NOMO-1 treated with dmso at 0.1 percent for 144 hours (cell line): Measurements from ENCODE around the gene RASD2.
A peak's percentile ranks its signal among the peaks of the same experiment; 100 is the strongest.
"Not testable (repeated sequence)": the region's sequence is repeated elsewhere in the genome, so short reads cannot be mapped to it uniquely, and the experiment has no call there.

Source experiments
- DNase-seq: peaks from one replicate; lab custom pipeline; 2025; ENCODE audit not compliant: unreplicated experiment; lab: John Stamatoyannopoulos, UW

The RASD2 gene

GRCh38 chr22:35540595-35541253 lies at the start of gene RASD2:
Gene RASD2 (plus strand): TSS chr22:35540831. CDS start chr22:35546810, 5,979 bp downstream.
- peak; percentile 60 for DNase-seq

- DNase-seq = not testable (repeated sequence)
Observed at GRCh38 chr22:35491061-35491907, 49.3 kb upstream of the RASD2 start.

GRCh38 chr22:35491908-35492380 lies 48.7 kb upstream of the RASD2 start:
- no peak for DNase-seq

GRCh38 chr22:35493074-35493473 lies 47.6 kb upstream of the RASD2 start:
- DNase-seq = no peak

- DNase-seq = not testable (repeated sequence)
Observed at GRCh38 chr22:35495711-35496110, 44.9 kb upstream of the RASD2 start.

GRCh38 chr22:35496768-35497312 lies 43.8 kb upstream of the RASD2 start:
- DNase-seq = no peak

GRCh38 chr22:35498026-35498800 lies 42.4 kb upstream of the RASD2 start:
- DNase-seq = no peak

DNA sequence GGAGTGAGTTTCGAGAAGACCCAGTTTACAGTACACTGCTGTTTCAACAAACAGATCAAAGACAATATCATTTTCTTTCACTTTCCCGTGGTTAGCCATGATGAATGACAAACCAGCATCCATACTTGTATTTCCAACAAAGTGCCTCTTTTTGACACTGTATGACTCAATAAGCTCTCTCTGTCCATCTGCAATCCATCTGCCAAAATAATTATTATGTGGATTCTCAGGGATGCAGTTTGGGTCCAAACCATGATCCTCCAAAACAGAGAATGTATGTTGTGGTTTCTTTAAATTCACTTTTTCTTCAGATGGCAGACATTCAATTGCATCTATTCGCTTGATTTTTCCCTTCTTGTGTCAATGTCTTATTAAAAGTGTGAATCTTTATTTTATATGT lies 37.8 kb upstream of the RASD2 start:
- DNase-seq = no peak

DNA sequence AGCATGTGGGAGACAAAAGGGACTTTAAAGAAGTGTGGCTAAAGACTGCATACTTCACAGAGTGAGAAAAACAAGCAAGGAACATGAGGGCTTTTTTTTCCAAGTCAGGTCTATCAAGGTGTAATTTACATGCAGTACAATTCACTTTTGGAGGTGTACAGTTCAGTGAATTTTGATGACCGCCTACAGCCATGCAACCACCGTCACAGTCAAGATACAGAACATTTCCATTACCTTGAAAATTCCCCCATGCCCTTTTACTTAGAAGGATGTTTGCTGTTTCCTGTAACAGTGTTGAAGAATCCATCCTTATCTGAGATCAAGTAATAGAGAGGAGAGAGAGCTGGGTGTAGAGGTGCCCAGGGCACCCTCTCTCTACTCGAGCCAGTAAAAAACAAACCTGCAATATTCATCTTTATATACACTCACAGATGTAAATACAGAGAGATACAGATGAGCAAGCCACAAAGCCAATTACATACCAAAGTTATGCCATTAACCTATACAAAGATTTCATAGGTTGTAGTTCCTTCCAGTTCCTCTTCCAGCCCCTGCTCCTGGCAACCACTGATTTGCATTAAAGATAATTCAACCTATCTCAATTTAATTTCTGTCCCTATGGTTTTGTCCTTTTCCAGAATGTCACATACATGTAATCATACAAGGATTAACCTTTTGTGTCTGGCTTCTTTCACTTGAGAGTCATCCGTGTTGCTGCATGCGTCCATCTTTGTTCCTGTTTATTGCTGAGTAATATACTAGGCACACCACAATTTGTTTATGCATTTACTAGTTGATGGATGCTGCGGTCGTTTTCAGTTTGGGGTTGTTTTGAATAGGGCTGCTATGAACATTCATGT lies 35.0 kb upstream of the RASD2 start:
- no peak for DNase-seq

GRCh38 chr22:35506259-35506570 lies 34.4 kb upstream of the RASD2 start:
- no peak for DNase-seq

- DNase-seq = not testable (repeated sequence)
Observed at GRCh38 chr22:35507851-35508250, 32.8 kb upstream of the RASD2 start.

DNA sequence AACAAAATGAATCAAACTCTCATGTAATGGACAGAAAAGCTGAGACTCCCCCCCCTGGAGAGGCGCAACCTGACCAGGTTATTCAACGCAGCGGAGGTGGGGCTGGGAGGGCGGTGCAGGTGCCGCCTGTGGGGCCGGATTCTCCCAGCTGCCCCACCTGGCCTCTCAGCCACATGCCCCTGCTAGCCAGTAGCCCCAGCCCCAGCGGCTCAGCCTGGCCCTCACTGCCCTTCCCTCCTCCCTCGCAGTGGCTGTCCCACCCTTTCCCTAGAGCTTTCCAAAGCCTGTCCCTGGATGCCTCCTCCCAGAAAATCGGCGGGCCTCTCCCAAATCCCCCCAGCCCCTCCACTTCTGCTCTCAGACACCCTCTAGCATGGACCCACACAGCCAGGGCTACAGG lies 31.2 kb upstream of the RASD2 start:
- DNase-seq = no peak

- no peak for DNase-seq
Observed at GRCh38 chr22:35509960-35510359, 30.7 kb upstream of the RASD2 start.

GRCh38 chr22:35510481-35510934 lies 30.1 kb upstream of the RASD2 start:
- peak; percentile 42 for DNase-seq

- DNase-seq = no peak
Observed at GRCh38 chr22:35510951-35511350, 29.7 kb upstream of the RASD2 start.

GRCh38 chr22:35514366-35514765 lies 26.3 kb upstream of the RASD2 start:
- DNase-seq = no peak

DNA sequence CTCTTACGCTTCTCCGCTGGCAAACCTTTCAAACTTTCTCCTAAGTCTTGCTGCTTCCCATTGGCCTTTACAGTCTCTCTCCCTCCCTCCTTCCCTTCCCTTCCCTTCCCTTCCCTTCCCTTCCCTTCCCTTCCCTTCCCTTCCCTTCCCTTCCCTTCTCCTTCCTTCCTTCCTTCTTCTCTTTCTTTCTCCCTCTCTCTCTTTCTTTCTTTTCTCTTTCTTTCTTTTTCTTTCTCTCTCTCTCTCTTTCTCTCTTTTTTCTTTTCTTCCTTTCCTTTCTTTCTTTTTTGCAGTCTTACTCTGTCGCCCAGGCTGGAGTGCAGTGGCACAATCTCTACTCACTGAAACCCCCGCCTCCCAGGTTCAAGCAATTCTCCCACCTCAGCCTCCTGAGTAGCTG lies 24.7 kb upstream of the RASD2 start:
- DNase-seq = not testable (repeated sequence)

- DNase-seq = no peak
Observed at GRCh38 chr22:35516723-35517122, 23.9 kb upstream of the RASD2 start.

GRCh38 chr22:35517207-35517606 lies 23.4 kb upstream of the RASD2 start:
- DNase-seq = no peak

DNA sequence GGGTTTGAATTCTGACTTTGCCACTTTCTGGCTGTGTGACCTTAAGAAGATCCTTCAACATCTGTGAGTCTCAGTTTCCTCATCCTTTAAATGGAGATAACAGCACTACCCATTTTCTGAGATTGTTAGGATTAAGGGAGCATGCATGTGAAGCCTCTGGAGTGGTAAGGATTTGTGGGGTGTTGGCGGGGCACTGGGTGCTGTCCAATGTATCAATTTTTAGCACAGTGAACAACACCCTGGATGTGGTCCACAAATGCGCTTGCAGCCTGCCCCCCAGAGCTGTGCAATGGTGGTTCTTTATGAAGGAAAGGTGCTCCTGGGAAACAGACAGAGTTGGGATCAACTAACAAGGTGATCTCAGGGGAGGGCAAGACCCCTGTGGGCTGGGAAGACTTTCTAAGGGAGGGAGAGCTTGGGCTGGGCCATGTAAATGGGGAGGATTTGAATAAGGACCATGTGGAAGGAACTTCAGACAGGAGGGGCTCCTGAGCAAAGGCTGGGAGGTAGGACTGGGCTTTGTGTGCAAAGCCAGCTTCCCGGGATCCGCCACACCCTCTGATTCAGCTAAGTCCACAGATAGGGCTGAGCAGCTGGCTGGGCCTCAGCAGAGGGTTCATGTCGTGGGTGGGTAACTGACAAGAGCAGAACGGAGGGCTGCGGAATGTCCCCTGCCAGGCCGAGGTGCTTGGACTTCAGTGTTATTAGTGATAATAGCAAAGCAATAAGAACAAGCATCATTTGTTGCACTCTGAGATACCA lies 22.7 kb upstream of the RASD2 start:
- DNase-seq = no peak
